HEK293T (cell line): ENCODE measurements around the gene TSPAN17.
A peak's percentile ranks its signal among the peaks of the same experiment; 100 is the strongest.

Experiments used
- CTCF ChIA-PET: fragments of 350-600 bp; formaldehyde crosslinking; extraction: SDS; loops from one replicate; lab custom pipeline; 2021; ENCODE audit warnings: antibody characterized with exemption, inconsistent platforms; lab: Yijun Ruan, JAX
- POLR2A ChIA-PET: fragments of 350-600 bp; formaldehyde crosslinking; extraction: SDS; loops from one replicate; lab custom pipeline; 2020; ENCODE audit warnings: antibody characterized with exemption, inconsistent platforms; lab: Yijun Ruan, JAX
- DNase-seq: peaks from one replicate; pipeline ENCODE4 v3.0.0; 2012; ENCODE audit warnings: mixed read lengths; ENCODE audit errors: extremely low spot score
- ARNT ChIP-seq: fragments of 450-650 bp; IDR thresholded peaks from 2 replicates; pipeline ENCODE4 v1.6.1; 2017; ENCODE audit warnings: mild to moderate bottlenecking
- BHLHE40 ChIP-seq: fragments of 450-650 bp; IDR thresholded peaks from 2 replicates; pipeline ENCODE4 v1.6.1; 2016; ENCODE audit warnings: mild to moderate bottlenecking, moderate library complexity, borderline replicate concordance
- CTBP1 ChIP-seq: fragments of 450-650 bp; IDR thresholded peaks from 2 replicates; pipeline ENCODE4 v1.6.1; 2016; ENCODE audit warnings: borderline replicate concordance
- ELF4 ChIP-seq: fragments of 450-650 bp; IDR thresholded peaks from 2 replicates; pipeline ENCODE4 v1.6.1; 2017; ENCODE audit warnings: antibody characterized with exemption
- FOXA1 ChIP-seq: fragments of 450-650 bp; IDR thresholded peaks from 2 replicates; pipeline ENCODE4 v1.6.1; 2016; ENCODE audit warnings: mild to moderate bottlenecking
- FOXK2 ChIP-seq: fragments of 450-650 bp; IDR thresholded peaks from 2 replicates; pipeline ENCODE4 v1.6.1; 2016; ENCODE audit warnings: mild to moderate bottlenecking
- FOXM1 ChIP-seq: fragments of 450-650 bp; IDR thresholded peaks from 2 replicates; pipeline ENCODE4 v1.6.1; 2017; ENCODE audit warnings: mild to moderate bottlenecking, borderline replicate concordance
- HDGF ChIP-seq: fragments of 450-650 bp; IDR thresholded peaks from 2 replicates; pipeline ENCODE4 v1.6.1; 2017; ENCODE audit warnings: antibody characterized with exemption, borderline replicate concordance
- L3MBTL2 ChIP-seq: fragments of 450-650 bp; conservative IDR thresholded peaks from 2 replicates; pipeline ENCODE4 v1.6.1; 2016; ENCODE audit warnings: mild to moderate bottlenecking
- LEF1 ChIP-seq: fragments of 450-650 bp; IDR thresholded peaks from 2 replicates; pipeline ENCODE4 v1.6.1; 2017; ENCODE audit warnings: mild to moderate bottlenecking, borderline replicate concordance
- NFRKB ChIP-seq: fragments of 450-650 bp; IDR thresholded peaks from 2 replicates; pipeline ENCODE4 v1.6.1; 2016; ENCODE audit warnings: mild to moderate bottlenecking, moderate library complexity
- PKNOX1 ChIP-seq: fragments of 450-650 bp; IDR thresholded peaks from 2 replicates; pipeline ENCODE4 v1.6.1; 2016
- SP1 ChIP-seq: fragments of 450-650 bp; IDR thresholded peaks from 2 replicates; pipeline ENCODE4 v1.6.1; 2017
- SUZ12 ChIP-seq: fragments of 450-650 bp; IDR thresholded peaks from 2 replicates; pipeline ENCODE4 v1.6.1; 2016; ENCODE audit warnings: mild to moderate bottlenecking
- TARDBP ChIP-seq: fragments of 450-650 bp; IDR thresholded peaks from 2 replicates; pipeline ENCODE4 v1.6.1; 2016
- ZNF384 ChIP-seq: fragments of 450-650 bp; IDR thresholded peaks from 2 replicates; pipeline ENCODE4 v1.6.1; 2016

TSPAN17 gene

DNA sequence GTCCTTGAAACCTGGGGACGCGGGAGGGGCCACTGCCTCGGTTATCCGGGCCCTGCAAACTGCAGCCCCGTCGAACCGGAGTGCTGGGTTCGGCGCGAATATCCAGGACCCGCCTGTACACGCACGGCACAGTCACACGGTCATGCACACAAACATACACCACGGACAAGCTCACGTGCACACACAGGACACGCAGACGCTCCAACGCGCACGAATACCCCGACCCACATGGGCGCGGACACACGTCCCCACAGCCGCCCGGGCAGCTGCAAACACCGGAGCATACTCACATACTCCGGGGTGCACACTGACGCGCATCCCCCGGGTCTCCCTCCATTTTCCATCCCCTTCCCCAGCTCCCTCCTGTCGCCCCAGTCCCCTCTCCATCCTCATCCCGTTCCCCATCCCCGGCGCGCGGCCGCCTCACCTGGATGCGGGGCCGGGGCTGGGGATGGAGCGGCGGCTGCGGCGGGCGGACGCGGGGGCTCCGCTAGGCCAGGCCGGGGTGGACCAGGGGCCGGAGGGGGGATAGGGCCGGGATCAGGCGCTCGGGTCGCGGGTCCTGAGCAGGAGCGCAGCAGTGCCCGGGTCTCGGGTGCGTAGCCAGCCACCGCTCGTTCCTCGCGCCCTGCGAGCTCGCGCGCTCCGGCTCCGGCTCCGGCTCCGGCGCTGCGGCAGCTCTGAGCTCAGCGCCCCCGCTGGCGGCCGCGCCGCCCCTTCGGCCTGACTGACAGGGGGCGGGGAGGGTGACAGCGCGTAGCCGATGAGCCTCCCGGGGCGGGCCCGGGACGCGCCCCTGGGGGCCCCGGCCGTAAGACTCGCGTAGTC, 17.2 kb upstream of the TSPAN17 start, which contains the start of the genes EIF4E1B and SNCB:
Gene EIF4E1B, plus strand, starts transcription at position 823 of the 828 bp plus-strand sequence. CDS start 12,113 bp downstream, outside the sequence.
Gene SNCB, minus strand, starts transcription at position 682 of the 828 bp plus-strand sequence. CDS start 880 bp downstream, outside the sequence.
- DNase-seq, result peak; percentile 87
- TF ChIP-seq NFRKB (no peak), FOXM1 (0 out of 2 replicates have a peak, but pooled peaks have one; percentile 2), ARNT (no peak), PKNOX1 (peak; percentile 97)
- ChIA-PET POLR2A (interaction anchor here (0.9 to 1.4 kb wide), 6 partner anchors 8 to 86 kb away, joined by 3 to 8 read pairs (median 4); partner anchors contain the start of gene TSPAN17), CTCF (interaction anchor here (0.6 to 1.3 kb wide), 5 partner anchors 10 to 783 kb away, joined by 3 to 6 read pairs (median 3); no protein-coding TSS in a partner anchor)

GRCh38 chr5:176630681-176631222, 16.5 kb upstream of the TSPAN17 start:
- CTCF ChIA-PET, result interaction anchor here (0.9 to 1.3 kb wide), 3 partner anchors 9 to 47 kb away, joined by 3 to 6 read pairs (median 3); no protein-coding TSS in a partner anchor
- no peak for TF ChIP-seq FOXK2
- TF ChIP-seq PKNOX1, result no peak
- no peak for TF ChIP-seq BHLHE40
- TF ChIP-seq ZNF384, result no peak
- TF ChIP-seq ARNT, result no peak
- TF ChIP-seq SP1, result no peak
- TF ChIP-seq FOXM1, result no peak
- no peak for TF ChIP-seq L3MBTL2
- TF ChIP-seq FOXA1, result no peak
- TF ChIP-seq LEF1, result no peak
- TF ChIP-seq SUZ12, result no peak
- no peak for TF ChIP-seq TARDBP
- no peak for TF ChIP-seq HDGF
- TF ChIP-seq NFRKB, result no peak
- no peak for TF ChIP-seq ELF4
- TF ChIP-seq CTBP1, result no peak
- POLR2A ChIA-PET, result interaction anchor here (0.9 to 1.4 kb wide), 7 partner anchors 9 to 88 kb away, joined by 3 to 8 read pairs (median 3); partner anchors contain the start of gene TSPAN17
- DNase-seq, result no peak

- TF ChIP-seq BHLHE40, result no peak
- no peak for TF ChIP-seq LEF1
- no peak for TF ChIP-seq FOXA1
- TF ChIP-seq L3MBTL2, result no peak
- no peak for TF ChIP-seq SP1
- no peak for TF ChIP-seq SUZ12
- TF ChIP-seq ARNT, result no peak
- TF ChIP-seq TARDBP, result no peak
- no peak for TF ChIP-seq NFRKB
- TF ChIP-seq FOXM1, result no peak
- TF ChIP-seq HDGF, result no peak
- no peak for TF ChIP-seq ELF4
- no peak for TF ChIP-seq FOXK2
- no peak for TF ChIP-seq CTBP1
- TF ChIP-seq ZNF384, result no peak
- ChIA-PET POLR2A (interaction anchor here (1.2 to 1.4 kb wide), 2 partner anchors 10 to 89 kb away, joined by 3 to 8 read pairs; no protein-coding TSS in a partner anchor), CTCF (interaction anchor here (0.9 kb wide), 1 partner anchor 29 kb away, joined by 4 read pairs; no protein-coding TSS in a partner anchor)
- no peak for DNase-seq
These were observed 15.7 kb upstream of the TSPAN17 start for GRCh38 chr5:176631383-176632200.

- POLR2A ChIA-PET, result interaction anchor here (1.4 kb wide), 1 partner anchor 14 kb away, joined by 7 read pairs; the partner anchor contains the start of gene TSPAN17
- DNase-seq, result no peak
- CTCF ChIA-PET, result no interaction called here
- TF ChIP-seq CTBP1, result no peak
These were observed 14.5 kb upstream of the TSPAN17 start for GRCh38 chr5:176632745-176633144.

DNA sequence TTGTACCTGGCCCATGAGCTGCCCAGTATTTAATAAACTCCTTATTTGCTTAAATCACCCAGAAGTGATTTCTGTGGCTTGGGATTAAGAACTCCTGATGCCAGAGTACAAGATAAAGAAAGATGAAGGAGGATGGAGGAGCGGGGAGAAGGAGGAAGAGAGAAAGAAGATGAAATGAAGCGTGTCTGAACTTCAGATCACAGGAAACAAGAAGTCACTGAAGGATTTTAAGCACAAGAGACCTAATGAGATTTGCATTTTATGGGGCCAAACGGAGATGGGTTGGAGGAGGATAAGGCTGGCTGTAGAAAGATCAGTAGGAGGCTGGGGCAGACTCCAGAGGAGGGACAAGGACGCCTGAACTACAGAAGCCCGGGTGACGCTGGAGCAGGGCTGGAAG, 13.7 kb upstream of the TSPAN17 start:
- DNase-seq, result no peak
- no peak for TF ChIP-seq BHLHE40
- no peak for TF ChIP-seq NFRKB
- TF ChIP-seq SP1, result no peak
- TF ChIP-seq FOXK2, result no peak
- TF ChIP-seq ARNT, result no peak
- no peak for TF ChIP-seq L3MBTL2
- no peak for TF ChIP-seq SUZ12
- no peak for TF ChIP-seq FOXA1
- no peak for TF ChIP-seq FOXM1
- no peak for TF ChIP-seq HDGF
- no peak for TF ChIP-seq ZNF384
- TF ChIP-seq ELF4, result no peak
- no peak for TF ChIP-seq PKNOX1
- ChIA-PET CTCF (no interaction called here), POLR2A (interaction anchor here (1.4 kb wide), 1 partner anchor 13 kb away, joined by 7 read pairs; the partner anchor contains the start of gene TSPAN17)
